ENCODE data around the gene SIX2. TPM values are rescaled to one million over a fixed set of nuclear protein-coding genes. Genes with fewer than 3 reads are reported as not detected.

Gene SIX2
- total RNA-seq, 2 experiments from 2014 or later: not detected

DNA sequence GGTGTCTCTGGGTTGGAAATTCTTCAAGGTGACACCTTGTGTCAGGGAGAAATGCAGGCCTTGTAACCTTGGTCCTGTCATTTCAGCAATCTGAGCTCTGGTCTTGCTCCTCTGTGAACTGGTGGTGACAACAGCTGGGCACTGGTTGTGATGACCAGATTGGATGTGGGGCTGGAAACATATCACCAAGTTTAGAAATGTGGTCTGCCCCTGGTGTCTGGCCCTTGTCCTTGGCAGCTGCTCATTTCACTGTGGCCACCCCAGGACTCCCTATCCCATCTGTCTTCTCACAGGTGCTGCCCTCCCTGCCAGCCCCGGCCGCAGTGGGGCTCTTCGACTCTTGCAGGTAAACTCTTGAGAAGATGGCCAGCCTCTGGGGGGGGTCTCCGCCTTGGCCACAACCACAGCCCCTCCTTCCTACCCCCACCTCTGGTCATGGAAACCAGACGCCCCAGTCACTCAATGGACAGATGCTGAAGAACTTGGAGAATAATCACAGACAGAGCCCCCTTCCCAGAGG is 47.0 kb downstream of the SIX2 start:
- H3K9me3 Mint-ChIP-seq: no peaks in the 10 kb centered on the region
- H3K4me3 Mint-ChIP-seq: no peak overlapping the region
- ChIA-PET CTCF (no interaction called here), POLR2A (no interaction called here)
- no peak overlapping the region for H3K27ac Mint-ChIP-seq
- H3K27me3 Mint-ChIP-seq: peaks cover 22% of the 10 kb centered on the region
- DNase-seq: no peak
- H3K36me3 Mint-ChIP-seq (ENCODE audit: low read depth): no peaks in the 10 kb centered on the region
- H3K4me1 Mint-ChIP-seq: no peaks in the 10 kb centered on the region

DNA sequence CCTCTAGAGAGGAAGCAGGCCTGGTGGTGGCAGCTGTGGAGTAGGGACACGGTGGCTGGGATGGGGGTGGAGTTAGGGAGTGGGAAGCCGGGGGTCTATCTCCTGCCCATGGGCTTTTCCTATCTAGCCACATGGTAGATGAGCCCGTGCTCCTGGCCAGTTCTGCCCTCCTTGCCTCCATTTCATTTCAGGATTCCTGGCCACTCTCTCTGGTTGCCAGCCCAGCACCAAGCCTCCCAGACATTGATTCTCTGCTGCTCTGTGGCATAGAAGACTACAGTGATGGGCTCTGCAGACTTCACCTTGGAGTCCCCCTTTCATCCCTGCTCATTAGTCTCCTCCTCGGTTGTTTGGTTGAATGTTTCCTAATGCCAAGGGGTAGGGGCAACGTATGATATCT is 48.4 kb downstream of the SIX2 start:
- DNase-seq: no peak
- ChIA-PET CTCF (no interaction called here), POLR2A (no interaction called here)
- Mint-ChIP-seq H3K4me1 (peaks cover 1% of the 10 kb centered on the region), H3K4me3 (no peak overlapping the region), H3K36me3 (ENCODE audit: low read depth) (no peaks in the 10 kb centered on the region), H3K27ac (no peak overlapping the region), H3K9me3 (no peaks in the 10 kb centered on the region), H3K27me3 (peaks cover 34% of the 10 kb centered on the region)

DNA sequence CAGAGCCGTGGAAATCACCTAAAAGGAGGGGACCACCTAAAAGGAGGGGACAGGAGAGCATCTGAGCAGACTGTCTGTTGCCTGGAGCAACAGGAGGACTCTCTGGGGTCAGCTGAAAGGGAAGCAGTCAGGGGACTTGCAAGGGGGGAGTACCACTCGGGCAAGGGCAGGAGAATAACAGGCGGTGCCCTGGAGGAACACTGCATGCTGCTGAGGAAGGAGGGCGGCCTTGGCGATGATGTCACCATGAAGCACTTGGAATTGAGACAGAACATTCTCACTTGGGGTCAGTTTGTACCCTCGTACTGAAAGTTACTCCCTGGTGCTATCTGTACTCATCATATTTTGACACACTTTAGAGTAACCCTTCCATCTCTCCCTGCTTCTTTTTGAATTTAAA is 49.4 kb downstream of the SIX2 start:
- no peak overlapping the region for H3K27ac Mint-ChIP-seq
- no peak for DNase-seq
- no peaks in the 10 kb centered on the region for H3K36me3 Mint-ChIP-seq (ENCODE audit: low read depth)
- no peak overlapping the region for H3K4me3 Mint-ChIP-seq
- CTCF ChIA-PET: interaction anchor here (1.4 kb wide), 1 partner anchor 21 kb away, joined by 4 read pairs; no protein-coding TSS in a partner anchor
- peaks cover 41% of the 10 kb centered on the region for H3K27me3 Mint-ChIP-seq
- POLR2A ChIA-PET: no interaction called here
- H3K9me3 Mint-ChIP-seq: no peaks in the 10 kb centered on the region
- peaks cover 7% of the 10 kb centered on the region for H3K4me1 Mint-ChIP-seq

DNA sequence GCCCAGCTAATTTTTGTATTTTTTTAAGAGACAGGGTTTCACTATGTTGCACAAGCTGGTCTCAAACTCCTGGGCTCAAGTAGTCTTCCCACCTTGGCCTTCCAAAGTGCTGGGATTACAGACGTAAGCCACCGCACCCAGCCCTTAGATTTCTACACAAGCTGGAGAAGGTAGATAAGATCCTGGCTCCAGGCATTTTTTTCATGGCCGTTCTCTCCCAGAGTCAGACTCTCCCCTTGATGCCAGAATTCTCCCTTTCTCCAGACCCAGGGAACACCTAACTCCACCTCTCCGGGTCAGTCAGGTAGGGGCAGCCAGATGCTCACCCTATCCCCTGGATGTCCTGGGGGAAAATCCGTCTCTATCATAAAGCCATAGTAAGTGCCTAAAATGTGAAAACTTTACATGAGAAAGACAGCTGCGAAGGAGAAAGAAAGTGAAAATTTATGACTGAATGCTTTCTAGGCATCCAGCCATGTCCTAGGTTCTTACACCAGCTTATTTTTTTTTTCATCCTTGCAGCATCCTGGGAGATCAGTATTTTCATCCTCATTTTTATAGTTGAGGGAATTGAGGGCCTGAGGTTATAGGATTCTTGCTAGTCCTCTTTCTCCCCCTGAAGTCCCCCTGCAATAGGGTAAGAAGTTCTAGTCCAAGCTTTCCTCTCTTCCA is 51.5 kb downstream of the SIX2 start:
- CTCF ChIA-PET: interaction anchor here (1.0 to 1.5 kb wide), 3 partner anchors 24 to 714 kb away, joined by 3 read pairs; no protein-coding TSS in a partner anchor
- no peaks in the 10 kb centered on the region for H3K9me3 Mint-ChIP-seq
- H3K27me3 Mint-ChIP-seq: peaks cover 56% of the 10 kb centered on the region
- H3K27ac Mint-ChIP-seq: no peak overlapping the region
- POLR2A ChIA-PET: no interaction called here
- H3K4me3 Mint-ChIP-seq: no peak overlapping the region
- peaks cover 17% of the 10 kb centered on the region for H3K4me1 Mint-ChIP-seq
- DNase-seq: no peak
- no peaks in the 10 kb centered on the region for H3K36me3 Mint-ChIP-seq (ENCODE audit: low read depth)

DNA sequence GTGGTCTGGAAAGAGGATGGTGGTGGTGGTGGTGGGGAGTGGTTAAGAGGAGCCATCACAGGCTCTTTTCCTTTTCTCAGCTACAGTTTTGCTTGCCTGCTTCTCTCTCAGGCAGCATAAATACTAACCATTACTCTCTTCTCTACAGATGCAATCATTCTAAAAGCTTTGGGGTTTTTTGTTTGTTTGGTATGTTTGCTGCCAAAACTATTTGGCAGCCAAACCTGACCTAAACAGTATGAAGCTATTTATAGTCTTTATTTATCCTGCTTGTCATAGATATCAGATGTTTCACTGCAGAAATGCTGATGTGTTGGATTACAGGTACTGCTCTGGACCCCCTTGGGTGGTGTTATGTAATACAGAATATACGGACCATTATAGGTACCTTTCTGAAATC is 52.4 kb downstream of the SIX2 start:
- DNase-seq: no peak
- Mint-ChIP-seq H3K27ac (no peak overlapping the region), H3K4me1 (peaks cover 19% of the 10 kb centered on the region), H3K36me3 (ENCODE audit: low read depth) (no peaks in the 10 kb centered on the region), H3K9me3 (no peaks in the 10 kb centered on the region), H3K4me3 (no peak overlapping the region), H3K27me3 (peaks cover 62% of the 10 kb centered on the region)
- ChIA-PET CTCF (interaction anchor here (0.5 to 2.3 kb wide), 7 partner anchors 8 to 913 kb away, joined by 3 to 19 read pairs (median 5); no protein-coding TSS in a partner anchor), POLR2A (no interaction called here)

DNA sequence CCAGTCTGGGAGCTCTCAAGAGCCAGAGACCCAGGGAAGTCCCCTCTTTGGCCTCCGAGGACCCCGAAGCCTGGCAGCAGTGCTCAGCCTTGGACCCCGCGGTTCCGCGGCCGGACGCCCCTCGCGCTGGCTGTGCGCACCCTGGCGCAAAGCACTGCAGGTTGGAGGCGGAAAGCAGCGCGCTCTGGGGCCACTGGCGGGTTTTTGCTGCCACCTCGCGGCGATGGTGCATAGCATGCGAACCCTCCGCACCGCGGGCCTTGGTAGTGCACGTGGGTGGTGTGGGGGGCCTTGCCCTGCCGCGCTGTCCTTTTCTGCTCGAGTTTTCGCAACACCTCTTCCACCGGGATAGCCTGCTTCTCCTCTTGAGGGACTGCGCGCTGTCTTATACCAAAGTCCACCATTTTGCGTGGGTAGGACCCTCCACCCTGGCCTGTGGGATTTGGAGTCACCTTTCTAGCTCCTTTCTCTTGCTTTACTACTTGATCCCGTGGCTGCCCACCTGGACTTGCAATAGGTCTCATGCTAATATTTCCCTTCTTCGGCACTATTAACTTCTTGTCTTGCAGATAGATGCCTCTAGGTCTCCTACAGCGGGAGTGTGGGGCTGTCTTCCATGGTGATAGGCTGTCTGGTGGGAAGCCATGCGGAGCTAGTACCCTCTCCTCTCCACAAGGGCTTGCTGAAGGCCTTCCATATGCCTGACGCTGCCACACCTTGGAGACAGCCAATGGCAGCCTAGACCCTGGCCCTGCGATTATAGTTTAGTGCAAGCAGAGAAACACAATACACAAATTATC is 53.5 kb downstream of the SIX2 start:
- no peak overlapping the region for H3K27ac Mint-ChIP-seq
- no peaks in the 10 kb centered on the region for H3K36me3 Mint-ChIP-seq (ENCODE audit: low read depth)
- H3K4me3 Mint-ChIP-seq: no peak overlapping the region
- no peaks in the 10 kb centered on the region for H3K9me3 Mint-ChIP-seq
- DNase-seq: peak; percentile 79
- peaks cover 66% of the 10 kb centered on the region for H3K27me3 Mint-ChIP-seq
- ChIA-PET CTCF (interaction anchor here (0.6 to 2.3 kb wide), 24 partner anchors 9 to 912 kb away, joined by 3 to 19 read pairs (median 4); no protein-coding TSS in a partner anchor), POLR2A (no interaction called here)
- peaks cover 21% of the 10 kb centered on the region for H3K4me1 Mint-ChIP-seq

Other genes with a start within 250 kb of the SIX2 start
- gene SIX3, start 67.8 kb downstream of the SIX2 start, total RNA-seq: not detected